Karpas-422 (cell line): ENCODE measurements around the gene C8B. TPM values are rescaled to one million over a fixed set of nuclear protein-coding genes. Genes with fewer than 3 reads are reported as not detected.

Source experiments
- DNase-seq: peaks from one replicate; pipeline ENCODE4 v3.0.0-alpha.2; 2015
- H2AFZ ChIP-seq: fragments of 200-600 bp; sonication (generic); 2 replicates; pipeline ENCODE4 v1.6.1; 2014; ENCODE audit warnings: antibody characterized with exemption, low read length, mixed read lengths
- H3K27ac ChIP-seq: fragments of 200-600 bp; sonication (generic); 2 replicates; pipeline ENCODE4 v1.5.1; 2014; ENCODE audit warnings: mild to moderate bottlenecking, low read length, moderate library complexity
- H3K27me3 ChIP-seq: fragments of 200-600 bp; sonication (generic); 2 replicates; pipeline ENCODE4 v1.6.1; 2014; ENCODE audit warnings: low read length, mixed read lengths
- H3K36me3 ChIP-seq: fragments of 200-600 bp; sonication (generic); 2 replicates; pipeline ENCODE4 v1.6.1; 2014; ENCODE audit warnings: low read length, mixed read lengths; ENCODE audit not compliant: insufficient read depth
- H3K4me1 ChIP-seq: fragments of 200-600 bp; sonication (generic); 2 replicates; pipeline ENCODE4 v1.6.1; 2014; ENCODE audit warnings: mild to moderate bottlenecking, low read length, mixed read lengths
- H3K4me2 ChIP-seq: fragments of 200-600 bp; sonication (generic); 2 replicates; pipeline ENCODE4 v1.6.1; 2014; ENCODE audit warnings: low read length, low read depth, mild to moderate bottlenecking; ENCODE audit not compliant: poor library complexity, severe bottlenecking
- H3K4me3 ChIP-seq: fragments of 200-600 bp; sonication (generic); 2 replicates; pipeline ENCODE4 v1.5.1; 2014; ENCODE audit warnings: mild to moderate bottlenecking, antibody characterized with exemption, low read length, mixed read lengths
- H3K79me2 ChIP-seq: fragments of 200-600 bp; sonication (generic); 2 replicates; pipeline ENCODE4 v1.6.1; 2014; ENCODE audit warnings: mild to moderate bottlenecking, low read length, mixed read lengths
- H3K9ac ChIP-seq: fragments of 200-600 bp; sonication (generic); 2 replicates; pipeline ENCODE4 v1.6.0; 2014; ENCODE audit warnings: low read length
- H3K9me2 ChIP-seq: fragments of 200-600 bp; sonication (generic), shearing (Covaris generic); replicated peaks from 2 replicates; pipeline ENCODE4 v1.6.0; 2014; ENCODE audit warnings: mild to moderate bottlenecking, low read length, moderate library complexity; ENCODE audit not compliant: insufficient read depth
- H3K9me3 ChIP-seq: fragments of 300-700, 200-600 bp; sonication (generic); 2 replicates; pipeline ENCODE4 v1.6.1; 2014; ENCODE audit warnings: low read length, mixed read lengths
- H4K20me1 ChIP-seq: fragments of 200-600 bp; sonication (generic); 2 replicates; pipeline ENCODE4 v1.6.1; 2014; ENCODE audit warnings: mild to moderate bottlenecking, antibody characterized with exemption, low read length, low read depth; ENCODE audit not compliant: insufficient read depth
- total RNA-seq: library from RNA; depleted of rRNA; stranded (reverse); fragments of >200 nt; shearing (Covaris generic); gene quantifications from 2 replicates; pipeline ENCODE4 v1.2.3, GENCODE V29; 2014; ENCODE audit warnings: low replicate concordance; rRNA removed

C8B gene
- total RNA-seq, 1 experiment from 2014 or later, result not detected

GRCh38 chr1:56898005-56898373 lies 67.8 kb downstream of the C8B start:
- Histone ChIP-seq H3K27ac (no peak overlapping the region), H4K20me1 (no peaks in the 10 kb centered on the region), H3K79me2 (no peaks in the 10 kb centered on the region), H3K4me2 (no peak overlapping the region), H3K4me3 (no peak overlapping the region), H3K4me1 (no peaks in the 10 kb centered on the region), H3K9me3 (no peaks in the 10 kb centered on the region), H3K9me2 (no peaks in the 10 kb centered on the region), H3K36me3 (no peaks in the 10 kb centered on the region), H3K9ac (no peak overlapping the region), H3K27me3 (no peaks in the 10 kb centered on the region), H2AFZ (no peak overlapping the region)
- DNase-seq, result no peak

- Histone ChIP-seq H3K4me3 (no peak overlapping the region), H3K9me2 (no peaks in the 10 kb centered on the region), H3K4me2 (no peak overlapping the region), H3K27ac (no peak overlapping the region), H3K9ac (no peak overlapping the region), H2AFZ (no peak overlapping the region), H3K27me3 (no peaks in the 10 kb centered on the region), H4K20me1 (no peaks in the 10 kb centered on the region), H3K9me3 (no peaks in the 10 kb centered on the region), H3K4me1 (no peaks in the 10 kb centered on the region), H3K36me3 (no peaks in the 10 kb centered on the region), H3K79me2 (no peaks in the 10 kb centered on the region)
- DNase-seq, result no peak
Observed at GRCh38 chr1:56897150-56898004, 68.4 kb downstream of the C8B start.

- no peaks in the 10 kb centered on the region for H3K4me1 ChIP-seq
- DNase-seq, result no peak
- H3K27me3 ChIP-seq, result no peaks in the 10 kb centered on the region
- H2AFZ ChIP-seq, result no peak overlapping the region
- H3K9me2 ChIP-seq, result no peaks in the 10 kb centered on the region
- no peaks in the 10 kb centered on the region for H3K36me3 ChIP-seq
- H4K20me1 ChIP-seq, result no peaks in the 10 kb centered on the region
- H3K9me3 ChIP-seq, result no peaks in the 10 kb centered on the region
- H3K27ac ChIP-seq, result no peak overlapping the region
- H3K9ac ChIP-seq, result no peak overlapping the region
- no peak overlapping the region for H3K4me2 ChIP-seq
- H3K79me2 ChIP-seq, result no peaks in the 10 kb centered on the region
- H3K4me3 ChIP-seq, result no peak overlapping the region
Observed at GRCh38 chr1:56894014-56894413, 71.8 kb downstream of the C8B start.

- no peak overlapping the region for H2AFZ ChIP-seq
- no peak overlapping the region for H3K9ac ChIP-seq
- no peaks in the 10 kb centered on the region for H4K20me1 ChIP-seq
- no peaks in the 10 kb centered on the region for H3K36me3 ChIP-seq
- H3K4me3 ChIP-seq, result no peak overlapping the region
- H3K79me2 ChIP-seq, result no peaks in the 10 kb centered on the region
- H3K4me2 ChIP-seq, result no peak overlapping the region
- H3K4me1 ChIP-seq, result no peaks in the 10 kb centered on the region
- H3K27ac ChIP-seq, result no peak overlapping the region
- no peak for DNase-seq
- no peaks in the 10 kb centered on the region for H3K9me3 ChIP-seq
- H3K27me3 ChIP-seq, result no peaks in the 10 kb centered on the region
- H3K9me2 ChIP-seq, result no peaks in the 10 kb centered on the region
Observed at GRCh38 chr1:56890229-56890628, 75.6 kb downstream of the C8B start.

- DNase-seq, result no peak
- Histone ChIP-seq H3K36me3 (no peaks in the 10 kb centered on the region), H4K20me1 (no peaks in the 10 kb centered on the region), H2AFZ (no peak overlapping the region), H3K9me2 (no peaks in the 10 kb centered on the region), H3K4me1 (no peaks in the 10 kb centered on the region), H3K27me3 (no peaks in the 10 kb centered on the region), H3K79me2 (no peaks in the 10 kb centered on the region), H3K4me2 (no peak overlapping the region), H3K27ac (no peak overlapping the region), H3K9me3 (no peaks in the 10 kb centered on the region), H3K4me3 (no peak overlapping the region), H3K9ac (no peak overlapping the region)
Observed at GRCh38 chr1:56881417-56881816, 84.4 kb downstream of the C8B start.

- H2AFZ ChIP-seq, result no peak overlapping the region
- no peak overlapping the region for H3K4me2 ChIP-seq
- no peaks in the 10 kb centered on the region for H3K36me3 ChIP-seq
- DNase-seq, result no peak
- H3K27me3 ChIP-seq, result no peaks in the 10 kb centered on the region
- no peak overlapping the region for H3K4me3 ChIP-seq
- no peaks in the 10 kb centered on the region for H4K20me1 ChIP-seq
- H3K4me1 ChIP-seq, result no peaks in the 10 kb centered on the region
- no peaks in the 10 kb centered on the region for H3K9me2 ChIP-seq
- no peak overlapping the region for H3K9ac ChIP-seq
- no peak overlapping the region for H3K27ac ChIP-seq
- H3K9me3 ChIP-seq, result no peaks in the 10 kb centered on the region
- no peaks in the 10 kb centered on the region for H3K79me2 ChIP-seq
Observed at GRCh38 chr1:56880774-56881173, 85.0 kb downstream of the C8B start.

Other genes with a start within 250 kb of the C8B start
- gene FYB2, start 146.6 kb downstream of the C8B start, total RNA-seq, result not detected in 2 replicates
- not detected in 2 replicates for gene C8A, start 111.2 kb downstream of the C8B start, total RNA-seq